GM18907 (cell line): ENCODE results near the gene TMTC4.
A peak's percentile ranks its signal among the peaks of the same experiment; 100 is the strongest.

ENCODE experiments used
- ATAC-seq: cut with Tn5 transposase; IDR thresholded peaks from one replicate; pipeline ENCODE4 v1.9.1; 2021; ENCODE audit warnings: mild to moderate bottlenecking, moderate library complexity; ENCODE audit not compliant: unreplicated experiment

TMTC4 gene

GRCh38 chr13:100668408-100668807 is 6.2 kb downstream of the TMTC4 start:
- ATAC-seq, result no peak

GRCh38 chr13:100667894-100668293 is 6.7 kb downstream of the TMTC4 start:
- ATAC-seq, result no peak

GRCh38 chr13:100666124-100666523 is 8.5 kb downstream of the TMTC4 start:
- ATAC-seq, result no peak

- no peak for ATAC-seq
These were observed 9.2 kb downstream of the TMTC4 start for GRCh38 chr13:100665403-100665802.

- no peak for ATAC-seq
These were observed 10.3 kb downstream of the TMTC4 start for GRCh38 chr13:100664171-100664900.

- ATAC-seq, result no peak
These were observed 12.0 kb downstream of the TMTC4 start for GRCh38 chr13:100662468-100663211.

- no peak for ATAC-seq
These were observed 13.8 kb downstream of the TMTC4 start for GRCh38 chr13:100660761-100661160.

- no peak for ATAC-seq
These were observed 15.0 kb downstream of the TMTC4 start for GRCh38 chr13:100659578-100659977.

- peak; percentile 91 for ATAC-seq
These were observed 16.2 kb downstream of the TMTC4 start for GRCh38 chr13:100658363-100658762.

- peak; percentile 12 for ATAC-seq
These were observed 16.7 kb downstream of the TMTC4 start for GRCh38 chr13:100657881-100658315.

GRCh38 chr13:100652510-100652909 is 22.1 kb downstream of the TMTC4 start:
- no peak for ATAC-seq

- ATAC-seq, result no peak
These were observed 24.3 kb downstream of the TMTC4 start for GRCh38 chr13:100650326-100650725.

GRCh38 chr13:100648354-100648753 is 26.2 kb downstream of the TMTC4 start:
- no peak for ATAC-seq

GRCh38 chr13:100646871-100647270 is 27.7 kb downstream of the TMTC4 start:
- ATAC-seq, result no peak

GRCh38 chr13:100646030-100646673 is 28.4 kb downstream of the TMTC4 start:
- ATAC-seq, result no peak

GRCh38 chr13:100645382-100645781 is 29.2 kb downstream of the TMTC4 start:
- no peak for ATAC-seq

- no peak for ATAC-seq
These were observed 30.2 kb downstream of the TMTC4 start for GRCh38 chr13:100644371-100644770.

GRCh38 chr13:100637796-100638195 is 36.8 kb downstream of the TMTC4 start:
- ATAC-seq, result no peak

GRCh38 chr13:100637380-100637779 is 37.2 kb downstream of the TMTC4 start:
- no peak for ATAC-seq

GRCh38 chr13:100636441-100636840 is 38.2 kb downstream of the TMTC4 start:
- ATAC-seq, result no peak

- ATAC-seq, result no peak
These were observed 38.6 kb downstream of the TMTC4 start for GRCh38 chr13:100636004-100636403.

- ATAC-seq, result no peak
These were observed 39.9 kb downstream of the TMTC4 start for GRCh38 chr13:100634696-100635095.
